Activated CD4-positive, alpha-beta T cell treated with anti-CD3 and anti-CD28 coated beads for 36 hours (primary cell): ENCODE results near the gene L3MBTL2. TPM values are rescaled to one million over a fixed set of nuclear protein-coding genes. Genes with fewer than 3 reads are reported as not detected.

ENCODE experiments used
- ATAC-seq: fragments of 200-7000 bp; cut with Tn5 transposase; one replicate; pipeline ENCODE4 v1.10.0; 2021; ENCODE audit warnings: mild to moderate bottlenecking, moderate library complexity
- CTCF ChIA-PET: fragments of 350-600 bp; sonication (Branson Sonifier 250); formaldehyde crosslinking; loops from one replicate; lab custom pipeline; 2021; ENCODE audit warnings: antibody characterized with exemption; lab: Charles Lee
- POLR2A ChIA-PET: fragments of 350-600 bp; sonication (Branson Sonifier 250); formaldehyde crosslinking; loops from one replicate; lab custom pipeline; 2021; ENCODE audit warnings: antibody characterized with exemption, inconsistent platforms; lab: Charles Lee
- DNase-seq: peaks from one replicate; pipeline ENCODE4 v3.0.0-alpha.2; 2020
- H3K27ac Mint-ChIP-seq: one replicate; pipeline ENCODE4 v1.8.0; 2021; ENCODE audit warnings: mixed read lengths
- H3K27me3 Mint-ChIP-seq: one replicate; pipeline ENCODE4 v1.8.0; 2021; ENCODE audit warnings: mixed read lengths
- H3K36me3 Mint-ChIP-seq: one replicate; pipeline ENCODE4 v1.8.0; 2021; ENCODE audit warnings: low read depth, mixed read lengths
- H3K4me1 Mint-ChIP-seq: one replicate; pipeline ENCODE4 v1.8.0; 2021; ENCODE audit warnings: mixed read lengths
- H3K4me3 Mint-ChIP-seq: one replicate; pipeline ENCODE4 v1.8.0; 2021; ENCODE audit warnings: mild to moderate bottlenecking, moderate library complexity, mixed read lengths
- H3K9me3 Mint-ChIP-seq: one replicate; pipeline ENCODE4 v1.8.0; 2021; ENCODE audit warnings: low read depth, mixed read lengths
- intact Hi-C, 2 experiments: fragments of 100-400 bp; cut with DNase I in 1 of 2; cut with micrococcal nuclease in 1 of 2; formaldehyde crosslinking; loops; one replicate each; pipeline versions ENCODE4 v1.14.2 to v1.15.1; 2022 to 2024; cut with DNase I, micrococcal nuclease
- total RNA-seq, 2 experiments: library from RNA; stranded (reverse); gene quantifications; one replicate each; pipeline ENCODE4 v1.2.3, GENCODE V29; 2021

The L3MBTL2 gene
- total RNA-seq, 2 experiments from 2014 or later = 24.4 to 25.1 TPM

DNA sequence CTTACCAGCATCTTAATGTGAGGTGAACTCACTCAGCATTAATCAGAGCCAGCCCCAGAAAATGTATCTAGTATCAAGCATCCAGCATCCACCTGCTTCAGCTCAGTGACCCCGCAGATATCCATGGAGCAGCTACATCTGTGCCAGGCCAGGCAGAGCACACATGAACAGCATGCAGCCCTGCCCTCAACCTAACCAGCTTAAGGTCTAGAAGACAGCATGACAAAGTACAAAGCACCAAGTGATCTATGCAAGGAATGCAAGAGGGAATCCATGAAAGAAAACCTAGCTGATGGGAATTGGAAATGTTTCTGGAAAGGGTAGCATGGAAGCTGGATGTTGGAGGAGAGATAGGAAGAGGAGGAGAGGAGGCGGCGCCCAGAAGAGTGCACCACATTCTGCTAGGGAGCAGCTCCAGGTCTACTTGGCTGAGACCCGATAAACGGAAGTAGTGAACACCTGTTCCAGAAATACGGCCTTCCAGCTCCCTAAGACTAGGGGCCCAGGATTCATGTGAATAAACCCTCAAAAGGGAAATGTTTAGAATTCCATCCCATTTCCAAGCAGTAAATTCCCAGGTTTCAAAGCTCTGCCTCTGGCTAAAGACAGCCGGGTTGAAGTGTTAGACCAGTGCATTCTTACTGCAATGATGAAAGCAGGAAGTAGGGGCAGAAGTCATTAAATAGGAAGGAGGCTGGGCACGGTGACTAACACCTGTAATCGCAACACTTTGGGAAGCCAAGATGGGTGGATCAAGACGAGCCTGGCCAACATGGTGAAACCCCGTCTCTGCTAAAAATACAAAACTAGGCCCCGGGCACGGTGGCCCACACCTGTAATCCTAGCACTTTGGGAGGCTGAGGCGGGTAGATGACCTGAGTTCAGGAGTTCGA is 23.5 kb upstream of the L3MBTL2 start:
- no peak overlapping the region for H3K27ac Mint-ChIP-seq
- intact Hi-C loops = no loop called here
- no peaks in the 10 kb centered on the region for H3K27me3 Mint-ChIP-seq
- H3K4me3 Mint-ChIP-seq = no peak overlapping the region
- peaks cover 19% of the 10 kb centered on the region for H3K36me3 Mint-ChIP-seq
- POLR2A ChIA-PET = interaction anchor here (0.7 kb wide), 1 partner anchor 12 kb away, joined by 3 read pairs; no protein-coding TSS in a partner anchor
- H3K4me1 Mint-ChIP-seq = no peaks in the 10 kb centered on the region
- H3K9me3 Mint-ChIP-seq = no peaks in the 10 kb centered on the region
- ATAC-seq = peak; percentile 57
- no peak for DNase-seq
- CTCF ChIA-PET = interaction anchor here (0.6 to 1.4 kb wide), 5 partner anchors 17 to 259 kb away, joined by 3 to 5 read pairs (median 3); no protein-coding TSS in a partner anchor

DNA sequence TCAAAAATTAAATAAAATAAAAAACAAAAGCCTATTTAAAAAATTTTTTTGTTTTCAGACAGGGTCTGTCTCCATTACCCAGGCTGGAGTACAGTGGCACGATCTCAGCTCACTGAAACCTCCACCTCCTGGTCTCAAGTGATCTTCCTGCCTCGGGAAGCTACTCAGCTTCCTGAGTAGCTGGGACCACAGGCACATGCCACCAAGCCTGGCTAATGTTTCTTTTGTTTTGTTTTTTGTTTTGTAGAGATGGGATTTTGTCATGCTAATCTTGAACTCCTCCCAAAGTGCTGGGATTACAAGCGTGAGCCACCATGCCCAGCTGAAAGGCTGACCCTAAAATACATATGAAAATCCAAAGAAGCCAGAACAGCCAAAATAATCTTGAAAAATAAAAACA is 20.4 kb upstream of the L3MBTL2 start:
- Mint-ChIP-seq H3K27me3 (no peaks in the 10 kb centered on the region), H3K27ac (no peak overlapping the region), H3K4me3 (no peak overlapping the region), H3K36me3 (no peaks in the 10 kb centered on the region), H3K9me3 (no peaks in the 10 kb centered on the region), H3K4me1 (no peaks in the 10 kb centered on the region)
- intact Hi-C loops = no loop called here
- CTCF ChIA-PET = no interaction called here
- ATAC-seq (no peak), DNase-seq (no peak)
- POLR2A ChIA-PET = interaction anchor here (0.7 to 1.2 kb wide), 2 partner anchors 33 to 231 kb away, joined by 3 to 4 read pairs; no protein-coding TSS in a partner anchor

DNA sequence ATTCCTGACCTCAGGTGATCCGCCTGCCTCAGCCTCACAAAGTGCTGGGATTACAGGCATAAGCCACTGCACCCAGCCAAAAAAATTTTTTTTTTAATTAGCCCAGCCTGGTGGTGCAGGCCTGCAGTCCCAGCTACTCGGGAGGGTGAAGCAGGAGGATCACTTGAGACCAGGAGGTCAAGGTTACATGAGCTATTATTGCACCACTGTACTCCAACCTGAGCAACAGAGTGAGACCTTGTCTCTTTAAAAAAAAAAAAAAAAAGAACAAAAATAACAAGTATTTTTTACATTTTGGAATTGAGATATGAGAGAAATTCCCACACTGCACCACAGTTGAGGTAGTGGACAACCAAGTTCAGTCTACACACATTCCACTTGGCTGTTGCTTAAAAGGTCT is 13.6 kb upstream of the L3MBTL2 start:
- Mint-ChIP-seq H3K9me3 (no peaks in the 10 kb centered on the region), H3K27me3 (no peaks in the 10 kb centered on the region), H3K4me3 (no peak overlapping the region), H3K27ac (no peak overlapping the region), H3K36me3 (no peaks in the 10 kb centered on the region), H3K4me1 (no peaks in the 10 kb centered on the region)
- DNase-seq (no peak), ATAC-seq (no peak)
- ChIA-PET POLR2A (no interaction called here), CTCF (interaction anchor here (0.9 kb wide), 1 partner anchor 269 kb away, joined by 5 read pairs; no protein-coding TSS in a partner anchor)
- intact Hi-C loops = no loop called here

DNA sequence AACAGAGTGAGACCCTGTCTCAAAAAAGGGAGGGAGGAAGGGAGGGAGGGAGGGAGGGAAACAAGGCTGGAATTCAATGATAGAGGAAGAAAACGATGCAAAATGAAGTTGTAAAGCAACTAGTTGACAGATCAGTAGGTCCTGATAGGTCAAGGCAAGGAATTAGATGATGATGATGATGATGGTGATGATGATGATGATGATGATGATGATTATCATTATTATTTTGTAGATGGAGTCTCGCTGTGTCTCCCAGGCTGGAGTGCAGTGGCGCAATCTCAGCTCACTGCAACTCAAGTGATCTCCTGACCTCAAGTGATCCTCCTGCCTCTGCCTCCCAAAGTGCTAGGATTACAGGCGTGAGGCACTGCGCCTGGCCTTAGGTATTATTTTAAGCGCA is 11.3 kb upstream of the L3MBTL2 start:
- H3K4me1 Mint-ChIP-seq = peaks cover 11% of the 10 kb centered on the region
- ATAC-seq (no peak), DNase-seq (no peak)
- no peaks in the 10 kb centered on the region for H3K27me3 Mint-ChIP-seq
- H3K9me3 Mint-ChIP-seq = no peaks in the 10 kb centered on the region
- intact Hi-C loops = no loop called here
- H3K36me3 Mint-ChIP-seq = no peaks in the 10 kb centered on the region
- H3K4me3 Mint-ChIP-seq = no peak overlapping the region
- CTCF ChIA-PET = interaction anchor here (1.2 kb wide), 1 partner anchor 271 kb away, joined by 4 read pairs; no protein-coding TSS in a partner anchor
- no peak overlapping the region for H3K27ac Mint-ChIP-seq
- POLR2A ChIA-PET = interaction anchor here (1.0 kb wide), 1 partner anchor 13 kb away, joined by 3 read pairs; no protein-coding TSS in a partner anchor

DNA sequence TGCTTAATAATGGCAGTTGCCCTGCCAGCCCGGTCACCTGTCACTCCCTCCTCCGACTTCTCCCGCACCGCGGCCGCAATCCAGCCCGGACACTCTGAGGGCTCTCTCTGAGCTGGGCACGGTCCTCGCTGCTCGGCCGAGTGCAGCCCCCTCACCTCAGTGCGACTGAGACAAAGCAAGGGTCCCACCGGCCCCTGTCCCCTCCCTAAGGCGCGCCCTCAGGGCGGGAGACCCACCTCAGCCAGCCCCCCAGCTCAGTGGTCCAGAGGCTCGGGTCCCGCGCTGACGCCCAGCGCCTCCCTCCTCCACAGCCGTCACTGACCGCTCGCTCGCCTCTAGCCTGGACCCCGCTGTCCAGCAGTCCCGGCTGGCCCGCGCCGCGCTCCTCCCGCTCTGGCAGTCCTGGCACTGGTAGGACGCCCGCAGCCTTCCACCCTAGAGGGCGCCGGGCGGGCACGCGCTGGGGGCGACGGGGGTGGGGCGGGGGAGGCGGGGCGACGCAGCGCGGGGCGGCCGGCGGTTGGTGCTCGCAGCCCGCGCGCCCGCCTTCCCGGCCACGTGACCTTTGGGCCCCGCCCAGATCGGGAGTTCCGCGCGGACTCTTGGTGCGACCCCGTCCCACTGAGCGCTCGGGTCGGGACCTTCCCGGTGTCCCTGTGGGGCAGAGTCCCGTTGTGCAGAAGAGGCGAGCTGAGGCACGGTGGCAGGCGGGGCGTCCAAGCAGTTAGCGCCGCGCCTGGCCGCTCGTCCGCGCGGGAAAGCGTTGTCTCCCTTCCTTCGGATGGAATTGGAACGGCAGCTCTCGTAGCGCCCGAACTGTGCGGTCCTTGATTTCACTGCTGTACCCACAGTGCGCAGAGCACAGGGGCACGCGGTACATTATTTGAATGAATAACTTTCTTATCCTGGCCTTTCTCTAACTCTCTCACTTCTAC is 7.8 kb upstream of the L3MBTL2 start:
- intact Hi-C loops = loop anchor here in 1 of 2 experiments (1.0 to 2.0 kb wide), 7 partner anchors 8 to 341 kb away; partner anchors contain the start of genes L3MBTL2, RANGAP1, RBX1 and ST13
- ATAC-seq = peak; percentile 82
- H3K4me1 Mint-ChIP-seq = peaks cover 11% of the 10 kb centered on the region
- CTCF ChIA-PET = interaction anchor here (0.6 to 1.5 kb wide), 5 partner anchors 14 to 486 kb away, joined by 3 to 8 read pairs (median 3); no protein-coding TSS in a partner anchor
- H3K27me3 Mint-ChIP-seq = no peaks in the 10 kb centered on the region
- H3K36me3 Mint-ChIP-seq = no peaks in the 10 kb centered on the region
- POLR2A ChIA-PET = interaction anchor here (1.1 kb wide), 1 partner anchor 89 kb away, joined by 4 read pairs; no protein-coding TSS in a partner anchor
- no peak overlapping the region for H3K27ac Mint-ChIP-seq
- H3K4me3 Mint-ChIP-seq = peak overlapping the region; percentile 77
- H3K9me3 Mint-ChIP-seq = no peaks in the 10 kb centered on the region
- peak; percentile 89 for DNase-seq

DNA sequence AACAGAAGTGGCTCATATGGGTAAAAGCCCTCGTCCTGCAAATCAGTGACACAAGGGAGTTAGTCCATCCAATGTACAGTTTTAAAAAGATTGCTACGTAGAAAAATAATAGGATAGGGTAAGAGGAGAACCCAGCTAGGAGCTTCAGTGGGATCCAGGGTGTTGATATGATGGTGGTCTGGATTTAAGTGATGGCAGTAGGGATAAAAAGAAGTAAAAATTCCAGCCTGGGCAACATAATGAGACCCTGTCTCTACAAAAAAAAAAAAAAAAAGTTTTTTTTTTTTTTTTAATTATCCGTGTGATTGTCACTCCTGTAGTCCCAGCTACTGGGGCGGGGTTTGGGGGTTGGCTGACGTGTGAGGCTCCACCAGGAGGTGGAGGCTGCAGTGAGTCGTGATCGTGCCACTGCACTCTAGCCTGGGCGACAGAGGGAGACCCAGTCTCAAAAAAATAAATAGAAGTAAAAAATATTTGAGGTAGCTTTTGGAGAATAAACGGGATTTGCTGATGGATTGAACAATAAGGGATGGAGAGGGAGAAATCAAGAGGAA is 7.0 kb upstream of the L3MBTL2 start:
- peak overlapping the region; percentile 53 for H3K27ac Mint-ChIP-seq
- ATAC-seq (peak; percentile 76), DNase-seq (peak; percentile 83)
- no peaks in the 10 kb centered on the region for H3K9me3 Mint-ChIP-seq
- ChIA-PET CTCF (interaction anchor here (0.6 to 1.5 kb wide), 3 partner anchors 13 to 275 kb away, joined by 3 to 8 read pairs (median 3); no protein-coding TSS in a partner anchor), POLR2A (interaction anchor here (0.6 to 1.1 kb wide), 2 partner anchors 15 to 89 kb away, joined by 4 to 5 read pairs; no protein-coding TSS in a partner anchor)
- peaks cover 11% of the 10 kb centered on the region for H3K4me1 Mint-ChIP-seq
- H3K36me3 Mint-ChIP-seq = no peaks in the 10 kb centered on the region
- peak overlapping the region; percentile 77 for H3K4me3 Mint-ChIP-seq
- intact Hi-C loops = no loop called here
- peaks cover 1% of the 10 kb centered on the region for H3K27me3 Mint-ChIP-seq

DNA sequence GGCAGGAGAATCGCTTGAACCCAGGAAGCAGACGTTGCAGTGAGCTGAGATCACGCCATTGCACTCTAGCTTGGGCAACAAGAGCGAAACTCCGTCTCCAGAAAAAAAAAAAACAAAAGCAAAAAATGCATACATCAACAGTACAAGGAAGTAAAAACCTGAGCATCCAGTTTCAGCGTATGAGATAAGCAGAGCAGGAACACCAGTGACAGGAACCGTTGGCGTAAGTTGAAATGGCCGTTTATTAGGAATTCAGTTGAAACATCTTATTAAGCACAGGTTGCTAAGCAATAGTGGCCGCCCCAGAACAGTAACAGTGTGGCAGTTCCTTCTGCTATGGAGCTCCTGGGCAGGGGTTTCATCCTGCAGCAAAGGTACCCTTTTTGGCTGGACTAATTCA is 4.0 kb upstream of the L3MBTL2 start:
- H3K4me3 Mint-ChIP-seq = no peak overlapping the region
- DNase-seq = no peak
- CTCF ChIA-PET = no interaction called here
- H3K4me1 Mint-ChIP-seq = peaks cover 20% of the 10 kb centered on the region
- no peak overlapping the region for H3K27ac Mint-ChIP-seq
- no peak for ATAC-seq
- H3K36me3 Mint-ChIP-seq = peaks cover 3% of the 10 kb centered on the region
- intact Hi-C loops = loop anchor here in 1 of 2 experiments (10.0 kb wide), 1 partner anchor 246 kb away; the partner anchor contains the start of gene RBX1
- POLR2A ChIA-PET = interaction anchor here (0.6 kb wide), 2 partner anchors 35 to 922 kb away, joined by 3 read pairs; no protein-coding TSS in a partner anchor
- no peaks in the 10 kb centered on the region for H3K9me3 Mint-ChIP-seq
- H3K27me3 Mint-ChIP-seq = peaks cover 10% of the 10 kb centered on the region

DNA sequence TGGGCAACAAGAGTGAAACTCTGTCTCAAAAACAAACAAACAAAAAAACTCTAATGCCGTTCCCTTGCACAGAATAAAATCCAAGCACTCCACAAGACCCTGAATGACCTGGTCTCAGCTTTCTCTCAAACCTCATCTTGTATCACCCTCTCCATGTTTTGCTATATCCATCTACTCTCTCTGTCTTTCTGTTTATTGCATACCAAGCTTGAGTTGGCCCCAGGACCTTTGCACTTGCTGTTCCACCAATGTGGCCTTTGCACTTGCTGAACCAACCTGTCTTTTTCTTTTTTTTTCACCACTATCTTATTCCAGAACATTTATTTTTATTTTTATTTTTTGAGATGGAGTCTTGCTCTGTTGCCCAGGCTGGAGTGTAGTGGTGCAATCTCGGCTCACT is 2.0 kb upstream of the L3MBTL2 start:
- CTCF ChIA-PET = no interaction called here
- H3K4me3 Mint-ChIP-seq = no peak overlapping the region
- no peaks in the 10 kb centered on the region for H3K9me3 Mint-ChIP-seq
- peaks cover 22% of the 10 kb centered on the region for H3K4me1 Mint-ChIP-seq
- ATAC-seq (no peak), DNase-seq (no peak)
- intact Hi-C loops = loop anchor here in 1 of 2 experiments (10.0 kb wide), 1 partner anchor 248 kb away; the partner anchor contains the start of gene RBX1
- H3K27me3 Mint-ChIP-seq = peaks cover 10% of the 10 kb centered on the region
- POLR2A ChIA-PET = no interaction called here
- H3K27ac Mint-ChIP-seq = no peak overlapping the region
- H3K36me3 Mint-ChIP-seq = peaks cover 12% of the 10 kb centered on the region

DNA sequence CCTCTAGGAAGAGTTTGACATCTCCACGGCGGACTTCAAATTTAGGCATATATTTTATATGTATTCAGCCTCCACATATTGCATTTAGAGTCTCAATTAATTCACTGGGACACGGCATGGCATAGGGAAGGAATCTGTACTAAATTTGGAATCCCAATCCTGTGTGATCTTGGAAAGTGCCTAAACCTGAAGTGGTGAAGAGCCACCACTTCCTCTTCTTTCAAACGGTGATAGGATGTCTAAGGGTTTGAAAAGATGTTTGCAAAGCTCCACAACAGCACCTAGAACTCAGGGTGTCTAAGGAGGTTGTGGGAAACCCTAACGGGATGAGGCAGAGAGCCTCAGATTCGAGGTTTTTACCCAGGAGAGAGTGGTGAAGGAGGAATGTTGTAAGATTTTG is 1.0 kb upstream of the L3MBTL2 start:
- Mint-ChIP-seq H3K4me1 (peaks cover 20% of the 10 kb centered on the region), H3K27me3 (peaks cover 10% of the 10 kb centered on the region), H3K27ac (no peak overlapping the region), H3K9me3 (no peaks in the 10 kb centered on the region), H3K36me3 (peaks cover 14% of the 10 kb centered on the region), H3K4me3 (no peak overlapping the region)
- ChIA-PET CTCF (no interaction called here), POLR2A (no interaction called here)
- no peak for DNase-seq
- ATAC-seq = no peak
- intact Hi-C loops = loop anchor here in 1 of 2 experiments (10.0 kb wide), 1 partner anchor 249 kb away; the partner anchor contains the start of gene RBX1

DNA sequence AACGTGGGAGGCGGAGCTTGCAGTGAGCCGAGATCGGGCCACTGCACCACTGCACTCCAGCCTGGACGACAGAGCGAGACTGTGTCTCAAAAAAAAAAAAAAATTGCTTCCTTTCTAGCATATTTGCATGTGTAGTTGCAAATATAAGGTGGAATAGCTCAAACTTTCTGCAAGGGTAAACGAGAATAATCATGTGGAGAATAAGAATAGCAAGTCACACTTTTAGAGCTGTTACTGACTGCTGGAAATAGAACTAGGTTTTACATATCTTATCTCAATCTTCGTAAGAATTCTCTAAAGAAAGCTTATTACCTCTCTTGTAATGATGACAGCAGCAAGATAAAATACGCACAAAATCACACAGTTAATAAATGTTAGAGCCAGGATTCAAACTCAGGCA is 1.6 kb downstream of the L3MBTL2 start:
- intact Hi-C loops = loop anchor here in 1 of 2 experiments (5.0 to 10.0 kb wide), 2 partner anchors 114 to 252 kb away; partner anchors contain the start of genes EP300 and RBX1
- DNase-seq = no peak
- ChIA-PET POLR2A (interaction anchor here (0.5 to 0.7 kb wide), 2 partner anchors 95 to 247 kb away, joined by 3 read pairs; partner anchors contain the start of gene ZC3H7B), CTCF (interaction anchor here (0.6 to 0.8 kb wide), 3 partner anchors 203 to 574 kb away, joined by 3 to 4 read pairs (median 4); no protein-coding TSS in a partner anchor)
- Mint-ChIP-seq H3K4me1 (peaks cover 20% of the 10 kb centered on the region), H3K27ac (no peak overlapping the region), H3K9me3 (no peaks in the 10 kb centered on the region), H3K36me3 (peaks cover 23% of the 10 kb centered on the region), H3K27me3 (peaks cover 10% of the 10 kb centered on the region), H3K4me3 (peak overlapping the region; percentile 62)
- ATAC-seq = no peak
